IMR-90 (cell line): Measurements from ENCODE around the gene TAF8. TPM values are rescaled to one million over a fixed set of nuclear protein-coding genes. Genes with fewer than 3 reads are reported as not detected.
A peak's percentile ranks its signal among the peaks of the same experiment; 100 is the strongest.

Experiments used
- ATAC-seq: fragments of 200-7000 bp; cut with Tn5 transposase; 2 replicates; pipeline ENCODE4 v1.9.1; 2020; ENCODE audit warnings: low read depth, mild to moderate bottlenecking, moderate library complexity
- BruUV-seq: library from RNA; stranded (reverse); fragments of 400-500 nt; replicated peaks from 2 replicates; lab custom pipeline; 2021; lab: Mats Ljungman, UMichigan
- CTCF ChIA-PET: fragments of 300-600 bp; formaldehyde crosslinking; extraction: SDS; loops from one replicate; lab custom pipeline; 2021; ENCODE audit warnings: antibody characterized with exemption; lab: Yijun Ruan, JAX
- POLR2A ChIA-PET: fragments of 300-600 bp; sonication (Branson Sonifier 250); formaldehyde crosslinking; loops from one replicate; lab custom pipeline; 2022; ENCODE audit warnings: antibody characterized with exemption; ENCODE audit not compliant: unreplicated experiment; lab: Charles Lee
- DNase-seq: peaks from one replicate; pipeline ENCODE4 v3.0.0; 2013
- H2AFZ ChIP-seq: replicated peaks from 2 replicates; pipeline ENCODE3; 2013; ENCODE audit warnings: low read length, mild to moderate bottlenecking; ENCODE audit not compliant: poor library complexity
- H2AK5ac ChIP-seq: 2 replicates; pipeline ENCODE4 v1.6.1; 2013; ENCODE audit warnings: low read depth, low read length, inconsistent platforms
- H2AK9ac ChIP-seq: replicated peaks from 2 replicates; pipeline ENCODE3; 2013; ENCODE audit warnings: mild to moderate bottlenecking, low read depth, low read length, moderate library complexity; ENCODE audit not compliant: poor library complexity
- H2BK120ac ChIP-seq: 2 replicates; pipeline ENCODE4 v1.6.1; 2013; ENCODE audit warnings: low read depth, low read length, inconsistent platforms
- H2BK15ac ChIP-seq: 3 replicates; pipeline ENCODE4 v1.6.1; 2013; ENCODE audit warnings: low read depth, low read length, inconsistent platforms
- H2BK20ac ChIP-seq: 2 replicates; pipeline ENCODE4 v1.6.1; 2013; ENCODE audit warnings: low read depth, mild to moderate bottlenecking, inconsistent platforms, low read length, moderate library complexity
- H2BK5ac ChIP-seq: 2 replicates; pipeline ENCODE4 v1.6.1; 2013; ENCODE audit warnings: mild to moderate bottlenecking, low read depth, low read length, inconsistent platforms; ENCODE audit not compliant: poor library complexity, severe bottlenecking
- H3K14ac ChIP-seq: replicated peaks from 2 replicates; pipeline ENCODE4 v1.6.1; 2013; ENCODE audit warnings: low read depth, low read length, inconsistent platforms
- H3K18ac ChIP-seq: 2 replicates; pipeline ENCODE4 v1.6.1; 2013; ENCODE audit warnings: low read depth, low read length, control low read depth
- H3K23ac ChIP-seq: 2 replicates; pipeline ENCODE4 v1.6.1; 2013; ENCODE audit warnings: low read depth, low read length, inconsistent platforms
- H3K27ac ChIP-seq: 2 replicates; pipeline ENCODE4 v1.5.1; 2013; ENCODE audit warnings: mild to moderate bottlenecking, control low read depth, low read length; ENCODE audit not compliant: insufficient read depth
- H3K27me3 ChIP-seq: 2 replicates; pipeline ENCODE4 v1.6.1; 2013; ENCODE audit warnings: low read length; ENCODE audit not compliant: control insufficient read depth, insufficient read depth
- H3K36me3 ChIP-seq: 2 replicates; pipeline ENCODE4 v1.6.1; 2013; ENCODE audit warnings: low read length, mixed read lengths; ENCODE audit not compliant: control insufficient read depth, insufficient read depth
- H3K4ac ChIP-seq: 2 replicates; pipeline ENCODE4 v1.6.1; 2013; ENCODE audit warnings: low read depth, low read length, inconsistent platforms
- H3K4me1 ChIP-seq: 2 replicates; pipeline ENCODE4 v1.6.1; 2013; ENCODE audit warnings: low read length, mixed read lengths; ENCODE audit not compliant: control insufficient read depth, insufficient read depth
- H3K4me2 ChIP-seq: 2 replicates; pipeline ENCODE4 v1.6.1; 2013; ENCODE audit warnings: low read depth, mild to moderate bottlenecking, control low read depth, low read length, moderate library complexity
- H3K4me3 ChIP-seq: 2 replicates; pipeline ENCODE4 v1.5.1; 2013; ENCODE audit warnings: low read depth, mild to moderate bottlenecking, control low read depth, low read length, moderate library complexity; ENCODE audit not compliant: insufficient read depth
- H3K56ac ChIP-seq: 2 replicates; pipeline ENCODE4 v1.6.1; 2013; ENCODE audit warnings: low read length, inconsistent platforms; ENCODE audit not compliant: insufficient read depth; ENCODE audit errors: extremely low read depth
- H3K79me1 ChIP-seq, 2 experiments: 2 replicates each; pipeline ENCODE4 v1.6.1; 2013; ENCODE audit warnings: low read length in 2 of 2, inconsistent platforms in 1 of 2, low read depth in 1 of 2
- H3K9ac ChIP-seq: 2 replicates; pipeline ENCODE4 v1.6.1; 2013; ENCODE audit warnings: low read depth, low read length, control low read depth
- H3K9me1 ChIP-seq: 2 replicates; pipeline ENCODE4 v1.6.1; 2013; ENCODE audit warnings: low read length, inconsistent platforms; ENCODE audit not compliant: insufficient read depth
- H3K9me3 ChIP-seq: 2 replicates; pipeline ENCODE4 v1.6.1; 2013; ENCODE audit warnings: low read length; ENCODE audit not compliant: control insufficient read depth, insufficient read depth
- H4K20me1 ChIP-seq: 2 replicates; pipeline ENCODE4 v1.6.1; 2013; ENCODE audit warnings: low read length, inconsistent platforms; ENCODE audit not compliant: insufficient read depth
- H4K5ac ChIP-seq: 2 replicates; pipeline ENCODE4 v1.6.1; 2013; ENCODE audit warnings: mild to moderate bottlenecking, low read depth, low read length, control low read depth
- H4K8ac ChIP-seq, 2 experiments: 2 replicates each; pipeline ENCODE4 v1.6.1; 2013; ENCODE audit warnings: low read depth in 2 of 2, low read length in 2 of 2, control low read depth in 1 of 2, inconsistent platforms in 1 of 2
- H4K91ac ChIP-seq: 2 replicates; pipeline ENCODE4 v1.6.1; 2013; ENCODE audit warnings: low read depth, low read length, inconsistent platforms; ENCODE audit not compliant: insufficient read depth
- CEBPB ChIP-seq: IDR thresholded peaks from 2 replicates; pipeline ENCODE4 v1.6.1; 2012; ENCODE audit warnings: low read depth, low read length, improper control_type of control experiment
- CHD1 ChIP-seq: IDR thresholded peaks from 2 replicates; pipeline ENCODE4 v1.6.1; 2012; ENCODE audit warnings: low read depth, low read length, improper control_type of control experiment
- FOS ChIP-seq: fragments of 150-350 bp; IDR thresholded peaks from 2 replicates; pipeline ENCODE4 v1.6.1; 2016; ENCODE audit warnings: low read depth, low read length
- RAD21 ChIP-seq: IDR thresholded peaks from 2 replicates; pipeline ENCODE4 v1.6.1; 2012; ENCODE audit warnings: low read length, improper control_type of control experiment
- RFX5 ChIP-seq: IDR thresholded peaks from 2 replicates; pipeline ENCODE4 v1.8.0; 2012; ENCODE audit warnings: low read depth, mild to moderate bottlenecking, low read length, moderate library complexity
- WGBS, 2 experiments: methylation state at CpG; one replicate each; pipeline versions ENCODE4 v1.1.5 to v1.1.7; 2013; ENCODE audit warnings: missing lambda C conversion rate in 2 of 2; ENCODE audit not compliant: insufficient read length in 1 of 2; ENCODE audit errors: extremely low coverage in 2 of 2; 5-methylcytosine and 5-hydroxymethylcytosine counted together
- dilution Hi-C: fragments of 300-500 bp; cut with HindIII; formaldehyde crosslinking; loops from one replicate; pipeline ENCODE4 v1.14.3; 2018; ENCODE audit warnings: low sequenced_read_pairs; ENCODE audit not compliant: unreplicated experiment
- in situ Hi-C: fragments of 300-500 bp; cut with MboI; formaldehyde crosslinking; loops from 3 replicates; pipeline ENCODE4 v1.14.3; 2019; ENCODE audit warnings: low sequenced_read_pairs, inconsistent platforms, mixed read lengths
- intact Hi-C: fragments of 100-400 bp; cut with micrococcal nuclease; formaldehyde crosslinking; loops from 2 replicates; pipeline ENCODE4 v1.10.0; 2022
- polyA plus RNA-seq, 3 experiments: library from polyadenylated mRNA; depleted of rRNA; stranded (reverse); fragments of >200 nt; gene quantifications; 2 replicates each; pipeline ENCODE4 v1.2.3, GENCODE V29; 2012; ENCODE audit warnings: low replicate concordance in 1 of 3
- total RNA-seq: library from RNA; depleted of rRNA; stranded (reverse); fragments of >200 nt; gene quantifications from 2 replicates; pipeline ENCODE4 v1.2.3, GENCODE V29; 2012

The TAF8 gene
- total and polyA plus RNA-seq, 2 of the 4 experiments (the other 2 are of a cell fraction): 14.3 to 22.8 TPM

DNA sequence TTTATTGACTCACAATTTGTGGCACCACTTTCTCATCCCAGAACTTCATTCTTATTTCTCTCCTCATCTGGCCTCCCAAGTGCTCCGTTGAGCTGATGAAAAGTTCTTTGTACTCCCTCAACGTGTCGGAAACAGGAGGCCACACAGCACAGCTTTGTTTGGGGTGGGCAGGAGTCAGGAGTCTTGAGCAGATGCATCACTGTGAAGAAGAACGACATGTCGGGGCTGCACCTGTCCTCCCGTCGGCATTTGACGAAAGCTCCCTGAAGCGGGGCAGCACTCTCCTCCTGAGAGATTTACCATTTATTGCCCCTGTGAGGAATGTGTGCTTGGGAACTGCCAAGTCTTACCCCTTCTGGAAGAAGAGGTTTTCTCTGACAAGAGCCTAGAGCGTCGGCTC, 28.1 kb downstream of the TAF8 start:
- no CpG with 5 or more reads among the region's 11 CpGs for WGBS, 2 experiments
- TF ChIP-seq CHD1: no peak
- no peak for TF ChIP-seq CEBPB
- TF ChIP-seq RAD21: no peak
- no peak for TF ChIP-seq RFX5
- no peak for TF ChIP-seq FOS
- Histone ChIP-seq H4K5ac (no peak overlapping the region), H3K4me2 (no peak overlapping the region), H4K91ac (no peak overlapping the region), H3K23ac (no peak overlapping the region), H3K9me3 (no peaks in the 10 kb centered on the region), H2AK9ac (peak overlapping the region; percentile 16), H2BK120ac (no peak overlapping the region), H4K20me1 (no peaks in the 10 kb centered on the region), H2BK5ac (no peak overlapping the region), H4K8ac (no peak overlapping the region), H3K79me1 (no peaks in the 10 kb centered on the region), H3K18ac (no peak overlapping the region), H3K27me3 (no peaks in the 10 kb centered on the region), H3K4ac (no peak overlapping the region), H3K27ac (no peak overlapping the region), H3K9me1 (no peaks in the 10 kb centered on the region), H3K14ac (no peak overlapping the region), H3K4me3 (no peak overlapping the region), H2AFZ (no peak overlapping the region), H3K9ac (no peak overlapping the region), H3K36me3 (peaks cover 33% of the 10 kb centered on the region), H3K4me1 (no peaks in the 10 kb centered on the region), H2BK15ac (no peak overlapping the region), H2BK20ac (no peak overlapping the region), H2AK5ac (no peak overlapping the region), H3K56ac (no peak overlapping the region)
- dilution Hi-C loops (no loop called here), in situ Hi-C loops (loop anchor here (5.0 to 25.0 kb wide), 4 partner anchors 89 to 809 kb away; partner anchors contain the start of gene RPL7L1), intact Hi-C loops (loop anchor here (10.0 kb wide), 1 partner anchor 816 kb away; a partner anchor contains a TSS)
- DNase-seq (no peak), ATAC-seq (no peak)
- no TSS peak for BruUV-seq
- POLR2A ChIA-PET: no interaction called here
- CTCF ChIA-PET: no interaction called here
